Myocyte (in vitro differentiated cells): ENCODE measurements around the gene ULBP3. TPM values are rescaled to one million over a fixed set of nuclear protein-coding genes. Genes with fewer than 3 reads are reported as not detected.
"Not testable (repeated sequence)": the region's sequence is repeated elsewhere in the genome, so short reads cannot be mapped to it uniquely, and the experiment has no call there.

ENCODE experiments used
- DNase-seq: peaks from one replicate; pipeline ENCODE4 v3.0.0-alpha.2; 2012; ENCODE audit warnings: low read depth
- total RNA-seq: library from RNA; depleted of rRNA; stranded (reverse); fragments of >200 nt; gene quantifications from 2 replicates; pipeline ENCODE4 v1.2.3, GENCODE V29; 2014

Gene ULBP3
- total RNA-seq, 1 donor from 2014 or later, result 8.5 TPM

- DNase-seq, result not testable (repeated sequence)
Observed at GRCh38 chr6:150017186-150017521, 51.8 kb downstream of the ULBP3 start.

DNA sequence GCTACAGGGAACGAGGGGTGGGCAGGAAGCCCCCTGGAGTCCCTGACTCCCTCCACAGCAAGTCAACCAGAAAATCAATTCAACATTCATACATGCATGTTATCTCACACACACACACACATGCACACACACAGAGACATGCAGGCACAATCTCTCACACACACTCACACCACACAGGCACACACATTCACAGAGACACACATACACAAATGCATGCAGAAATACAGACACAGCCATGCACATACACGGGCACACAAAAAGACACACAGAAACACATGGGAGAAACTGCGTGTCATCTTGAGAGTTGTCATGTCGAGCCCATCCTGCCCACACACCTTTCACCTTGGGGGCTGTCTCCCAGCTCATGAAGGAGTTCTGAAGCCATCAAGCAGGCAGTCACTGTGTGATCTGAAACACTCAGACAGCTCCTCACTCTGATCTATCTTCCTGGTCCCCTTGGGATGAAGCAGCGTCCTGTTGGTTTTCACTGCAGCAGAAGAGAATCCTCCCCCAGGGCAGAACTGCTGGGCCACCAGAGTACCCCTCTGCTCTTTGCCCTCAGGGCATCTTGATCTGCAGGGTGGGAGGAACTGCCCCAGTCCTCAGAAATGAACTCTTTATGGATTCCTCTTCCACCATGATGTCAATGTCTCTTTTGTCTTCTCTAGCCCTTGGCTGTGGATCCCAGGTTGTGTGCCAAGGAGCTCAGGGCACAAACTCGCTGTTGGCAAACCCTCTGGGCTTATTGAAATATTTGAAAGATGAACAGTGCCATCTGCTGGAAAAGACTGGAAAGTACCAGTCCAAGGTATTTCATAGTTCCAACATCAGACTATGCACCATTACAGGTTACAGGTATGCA is 52.4 kb downstream of the ULBP3 start:
- DNase-seq, result peak; percentile 75

DNA sequence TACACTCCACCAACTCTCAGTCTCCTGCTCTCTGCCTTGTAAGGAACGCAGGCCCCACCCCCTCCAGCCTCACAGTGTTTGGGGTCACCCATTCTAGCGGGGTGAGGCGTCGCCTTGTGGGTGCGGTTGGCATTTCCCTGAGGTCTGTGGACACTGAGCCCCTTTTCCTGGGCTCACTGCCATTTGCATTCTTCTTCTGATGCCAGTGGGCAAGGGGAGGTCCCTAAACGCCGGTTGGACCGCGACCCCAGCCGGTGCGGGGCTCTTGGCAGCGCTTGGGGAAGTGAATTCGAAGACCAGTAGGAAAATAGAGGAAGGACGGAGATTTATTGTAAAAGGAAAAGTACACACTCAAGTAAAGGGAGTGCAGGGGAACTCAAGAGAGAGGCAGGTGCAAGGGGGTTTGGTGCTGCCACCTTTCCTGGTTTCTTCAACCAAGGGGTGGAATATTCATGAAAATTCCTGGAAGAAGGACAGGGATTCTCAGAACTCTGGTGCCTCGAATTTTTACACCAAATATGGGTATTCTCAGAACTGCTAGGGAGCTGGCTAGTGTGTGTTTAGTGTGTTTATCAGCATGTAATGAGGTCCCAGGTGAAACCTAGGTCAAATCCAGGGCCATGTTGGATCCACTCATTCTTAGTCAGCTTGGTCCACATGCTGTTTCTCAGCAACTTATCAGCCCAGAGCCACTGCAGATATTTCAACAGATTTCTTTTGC is 53.5 kb downstream of the ULBP3 start:
- peak; percentile 13 for DNase-seq

DNA sequence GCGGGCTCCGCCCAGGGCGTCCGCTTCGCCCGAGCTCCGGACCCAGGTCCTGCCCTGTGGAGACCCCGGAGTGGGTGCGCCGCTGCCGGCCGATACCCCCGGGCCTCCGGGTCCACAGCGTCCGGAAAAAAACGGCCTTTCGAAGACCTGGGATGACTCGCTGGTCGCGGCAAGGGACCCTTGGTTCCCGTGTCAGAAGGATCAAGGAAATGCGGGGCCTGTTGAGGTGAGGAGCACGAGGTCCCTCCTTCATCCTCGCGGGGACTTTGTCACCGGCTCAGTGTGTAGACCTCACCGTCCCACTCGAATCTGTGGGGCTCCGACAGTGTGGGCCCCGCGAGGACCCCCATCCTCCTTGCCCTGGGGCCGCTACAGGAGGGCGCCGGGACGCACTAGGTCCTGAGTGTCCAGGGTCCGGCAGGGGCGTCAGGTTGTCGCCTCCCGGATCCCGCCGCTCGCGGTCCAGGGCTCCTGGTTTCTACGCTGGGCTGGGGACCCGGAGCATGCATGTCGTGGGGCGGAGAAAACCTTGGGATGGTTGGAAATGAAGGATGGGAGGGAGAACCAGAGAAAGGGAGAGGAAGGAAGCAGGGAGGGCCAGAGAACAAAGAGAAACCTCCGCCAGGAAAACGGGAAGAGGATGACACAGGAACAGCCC is 54.2 kb downstream of the ULBP3 start:
- DNase-seq, result not testable (repeated sequence)

GRCh38 chr6:150013785-150014622 is 54.9 kb downstream of the ULBP3 start:
- DNase-seq, result not testable (repeated sequence)

- DNase-seq, result not testable (repeated sequence)
Observed at GRCh38 chr6:150012846-150013784, 55.8 kb downstream of the ULBP3 start.

Other genes with a start within 250 kb of the ULBP3 start
- gene LRP11, start 204.8 kb downstream of the ULBP3 start, total RNA-seq, result 53.2 and 62.7 TPM in 2 replicates
- 4.1 and 6.8 TPM in 2 replicates for gene RAET1E, start 171.0 kb downstream of the ULBP3 start, total RNA-seq
- gene RAET1G, start 146.0 kb downstream of the ULBP3 start, total RNA-seq, result not detected in 2 replicates
- gene ULBP2, start 127.1 kb downstream of the ULBP3 start, total RNA-seq, result 5.8 and 6.6 TPM in 2 replicates
- 0.16 and 0.26 TPM in 2 replicates for gene ULBP1, start 105.2 kb downstream of the ULBP3 start, total RNA-seq
- gene RAET1L, start 43.6 kb downstream of the ULBP3 start, total RNA-seq, result not detected in 2 replicates
- not detected in 2 replicates for gene PPP1R14C, start 73.9 kb upstream of the ULBP3 start, total RNA-seq